HG03575 (cell line): ENCODE results near the gene MTOR.
"Not testable (repeated sequence)": the region's sequence is repeated elsewhere in the genome, so short reads cannot be mapped to it uniquely, and the experiment has no call there.

Experiments
- ATAC-seq: cut with Tn5 transposase; IDR thresholded peaks from one replicate; pipeline ENCODE4 v1.9.1; 2021; ENCODE audit not compliant: unreplicated experiment, insufficient number of reproducible peaks, low FRiP score; ENCODE audit errors: extremely low read depth

Gene MTOR

DNA sequence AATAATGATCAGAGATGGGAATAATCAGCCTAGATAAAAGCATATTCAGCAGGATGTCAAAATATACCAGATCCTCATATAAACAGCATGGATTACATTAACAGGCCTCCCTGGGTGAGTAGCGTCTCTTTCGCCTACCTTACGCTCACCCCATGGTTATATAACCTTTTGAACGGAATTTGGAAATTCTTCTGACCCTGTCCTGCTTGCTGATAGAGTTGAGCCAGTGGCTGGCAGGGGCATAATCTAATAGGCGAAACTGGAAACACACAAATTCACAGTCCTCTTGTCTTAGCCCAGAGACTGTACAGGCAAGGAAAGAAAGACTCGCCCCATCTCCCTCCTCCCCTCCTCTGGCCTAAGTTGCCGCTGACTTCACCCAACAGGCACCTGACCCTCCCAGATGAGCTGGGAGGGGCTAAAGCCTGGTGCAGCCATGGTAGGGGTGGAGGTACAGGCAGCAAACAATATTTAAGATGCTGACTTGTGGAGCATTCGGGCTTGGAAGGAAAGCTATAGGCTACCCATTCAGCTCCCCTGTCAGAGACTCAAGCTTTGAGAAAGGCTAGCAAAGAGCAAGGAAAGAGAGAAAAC lies 73.4 kb downstream of the MTOR start, which contains the start of gene ANGPTL7:
Gene ANGPTL7 (plus strand): TSS at position 498 of the 594 bp plus-strand sequence. CDS start 225 bp downstream, outside the sequence.
- no peak for ATAC-seq

GRCh38 chr1:11188381-11188780 lies 74.0 kb downstream of the MTOR start:
- no peak for ATAC-seq

- ATAC-seq, result no peak
Measured at GRCh38 chr1:11187931-11188330, 74.4 kb downstream of the MTOR start.

DNA sequence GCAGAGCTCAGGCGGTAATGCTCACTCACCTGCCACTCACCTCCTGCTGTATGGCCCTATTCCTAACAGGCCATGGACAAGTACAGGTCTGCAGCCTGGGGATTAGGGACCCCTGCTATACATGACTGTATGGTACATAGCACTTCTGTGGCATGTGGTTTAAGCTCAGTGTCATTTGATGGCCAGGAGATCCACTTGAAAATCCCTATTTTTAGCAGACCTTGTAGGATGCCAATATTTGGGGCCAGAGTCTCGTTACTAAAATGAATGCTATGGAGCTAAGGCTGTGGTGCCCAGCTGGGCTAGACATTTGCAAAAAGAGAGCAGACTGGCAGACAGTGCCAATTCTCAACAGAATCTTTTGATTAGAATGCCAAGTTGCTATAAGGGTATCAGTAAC lies 74.9 kb downstream of the MTOR start:
- no peak for ATAC-seq

DNA sequence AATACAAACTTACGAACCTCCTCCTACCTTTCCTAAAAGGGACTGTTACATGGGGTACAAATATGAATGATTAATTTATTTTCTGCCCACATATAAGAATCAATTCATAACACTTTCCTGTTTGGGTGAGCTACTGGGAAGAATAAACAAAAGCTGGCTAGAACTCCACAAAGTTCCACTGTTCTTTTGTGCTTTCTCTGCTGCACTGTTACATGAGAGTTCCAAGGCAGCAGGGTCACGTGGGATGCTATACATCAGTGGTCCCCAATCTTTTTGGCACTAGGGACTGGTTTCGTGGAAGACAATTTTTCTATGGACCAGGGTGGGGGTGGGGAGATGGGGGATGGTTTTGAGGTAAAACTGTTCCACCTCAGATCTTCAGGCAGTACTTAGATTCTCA lies 75.4 kb downstream of the MTOR start:
- no peak for ATAC-seq

DNA sequence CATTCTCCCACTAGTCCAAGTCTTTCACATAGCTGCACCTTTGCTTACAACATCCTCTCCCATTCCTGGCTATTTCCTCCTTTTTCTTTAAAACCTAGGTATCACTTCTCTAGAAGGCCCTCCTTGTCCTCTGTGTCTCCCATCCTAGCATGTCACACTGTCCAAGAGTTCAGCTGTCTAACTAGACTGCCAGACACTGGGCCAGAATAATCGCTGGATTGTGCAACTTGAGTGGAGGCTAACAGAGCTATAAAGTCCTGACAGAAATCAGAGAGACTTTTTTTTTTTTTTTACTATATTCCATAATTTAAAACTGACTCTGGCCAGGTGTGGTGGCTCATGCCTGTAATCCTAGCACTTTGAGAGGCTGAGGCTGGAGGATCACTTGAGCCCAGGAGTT lies 77.4 kb downstream of the MTOR start:
- ATAC-seq, result no peak

DNA sequence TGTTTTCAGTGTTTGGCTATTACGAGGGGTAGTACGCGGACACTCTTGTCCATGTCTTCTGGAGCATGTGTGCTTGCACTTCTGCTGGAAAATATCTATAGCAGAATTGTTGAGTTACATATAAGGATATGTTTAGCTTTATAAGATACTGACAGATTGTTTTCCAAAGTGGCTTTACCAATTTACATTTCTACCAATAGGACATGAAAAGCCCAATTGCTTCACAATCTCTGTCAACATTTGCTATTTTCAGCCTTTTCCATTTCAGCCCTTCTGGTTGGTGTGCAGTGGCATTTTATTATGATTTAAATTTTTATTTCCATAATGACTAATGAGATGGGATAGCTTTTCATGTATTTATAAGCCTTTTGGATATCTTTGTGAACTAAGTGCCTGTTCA lies 79.5 kb downstream of the MTOR start:
- no peak for ATAC-seq

GRCh38 chr1:11180342-11180744 lies 82.0 kb downstream of the MTOR start:
- ATAC-seq, result no peak

GRCh38 chr1:11179749-11180148 lies 82.6 kb downstream of the MTOR start:
- not testable (repeated sequence) for ATAC-seq

DNA sequence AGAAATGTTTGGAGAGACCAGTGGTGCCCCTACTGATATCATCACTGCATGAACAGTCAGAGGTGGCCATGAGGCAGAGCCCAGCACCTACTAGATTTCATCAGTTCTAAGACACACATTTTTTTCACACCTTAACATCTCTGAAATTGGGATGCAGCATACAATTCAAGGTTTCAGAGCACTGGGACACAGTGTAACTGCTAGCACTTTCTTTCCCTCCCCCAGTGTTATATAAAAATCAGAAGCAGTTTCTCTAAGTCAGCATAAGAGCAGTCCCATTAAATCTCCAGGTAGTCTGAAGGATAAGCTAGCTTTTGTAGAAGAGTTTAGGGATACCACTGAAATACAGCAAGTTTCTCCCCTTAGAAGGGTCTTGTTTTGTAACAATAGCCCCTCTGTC lies 83.2 kb downstream of the MTOR start:
- ATAC-seq, result no peak

DNA sequence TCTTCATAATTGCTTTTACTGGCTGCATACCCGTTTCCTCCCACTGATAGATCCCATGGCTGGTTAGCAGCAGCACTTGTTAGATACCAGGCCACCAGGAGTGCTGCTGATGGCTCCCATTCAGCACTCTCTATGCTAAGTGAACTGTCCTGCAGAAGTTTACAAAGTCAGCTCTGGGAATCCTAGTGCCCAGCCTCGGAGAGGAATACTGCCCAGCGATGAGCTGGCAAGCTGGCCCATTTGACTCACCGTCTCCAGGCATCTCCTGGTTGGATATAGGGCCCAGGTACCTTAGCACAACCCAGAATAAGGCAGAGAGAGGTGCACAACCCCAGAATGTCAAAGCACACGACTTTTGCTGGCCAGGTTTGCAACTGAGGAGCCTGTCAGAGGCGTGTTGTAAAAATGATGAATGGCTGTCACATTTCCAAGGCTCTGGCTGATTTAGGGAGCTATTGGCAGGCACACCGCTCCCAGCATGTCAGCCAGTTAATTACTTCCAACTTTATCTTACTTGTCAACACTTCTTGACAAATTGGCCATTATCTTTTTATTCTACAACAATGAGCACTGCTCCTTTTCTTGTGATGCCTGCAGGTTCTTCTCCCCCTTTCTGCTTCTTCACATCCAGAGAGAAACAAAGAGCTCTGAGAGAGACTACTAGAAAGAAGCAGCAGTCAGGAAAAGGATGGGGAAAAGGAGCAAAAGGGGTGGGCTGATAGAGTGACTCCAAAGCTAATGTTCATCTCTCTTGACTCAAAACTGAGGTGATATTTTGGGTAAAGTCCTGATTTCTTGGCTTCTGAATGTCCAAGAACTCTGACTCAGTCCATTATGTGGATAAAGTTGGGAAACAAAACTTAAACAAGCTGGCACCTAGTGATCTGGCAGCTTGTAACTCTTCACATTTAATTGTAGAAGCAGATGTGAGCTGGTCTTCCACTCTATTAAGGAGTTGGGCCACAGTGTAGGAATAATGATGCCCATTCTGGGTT lies 84.0 kb downstream of the MTOR start:
- ATAC-seq, result no peak

GRCh38 chr1:11176081-11176706 lies 86.2 kb downstream of the MTOR start:
- ATAC-seq, result no peak

- ATAC-seq, result no peak
Measured at GRCh38 chr1:11175461-11175860, 86.9 kb downstream of the MTOR start.

DNA sequence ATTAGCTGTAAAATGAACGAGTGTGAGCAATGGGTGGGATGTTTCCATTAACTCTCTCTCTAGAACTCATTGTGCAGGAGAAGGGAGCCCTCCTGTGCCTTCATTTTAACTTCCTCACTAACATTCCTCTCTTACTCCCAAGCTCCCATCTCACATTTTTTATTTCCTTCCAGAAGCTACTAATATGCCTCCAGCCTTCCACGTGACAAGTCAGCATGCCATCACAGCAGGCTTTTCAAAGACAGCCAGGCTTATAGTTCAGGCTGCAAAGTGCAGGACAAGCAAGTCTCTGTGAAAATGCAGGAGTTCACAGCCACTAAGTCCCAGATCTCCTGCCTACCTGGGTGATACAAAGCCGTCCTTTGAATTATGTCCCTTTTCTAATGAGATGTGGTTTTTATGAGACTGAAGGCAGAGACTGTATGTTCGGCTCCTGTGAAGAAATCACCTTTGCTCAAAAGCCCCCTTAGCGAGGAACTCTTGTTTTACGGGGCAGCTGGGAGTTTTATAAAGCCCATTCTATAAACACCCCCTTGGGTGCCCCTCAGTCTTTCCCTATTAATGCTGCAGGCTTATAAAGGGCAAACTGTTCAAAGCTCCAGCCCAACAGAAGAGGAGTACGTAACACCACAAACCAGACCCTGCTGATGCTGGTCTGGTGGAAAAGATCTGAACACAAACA lies 87.9 kb downstream of the MTOR start:
- ATAC-seq, result no peak

DNA sequence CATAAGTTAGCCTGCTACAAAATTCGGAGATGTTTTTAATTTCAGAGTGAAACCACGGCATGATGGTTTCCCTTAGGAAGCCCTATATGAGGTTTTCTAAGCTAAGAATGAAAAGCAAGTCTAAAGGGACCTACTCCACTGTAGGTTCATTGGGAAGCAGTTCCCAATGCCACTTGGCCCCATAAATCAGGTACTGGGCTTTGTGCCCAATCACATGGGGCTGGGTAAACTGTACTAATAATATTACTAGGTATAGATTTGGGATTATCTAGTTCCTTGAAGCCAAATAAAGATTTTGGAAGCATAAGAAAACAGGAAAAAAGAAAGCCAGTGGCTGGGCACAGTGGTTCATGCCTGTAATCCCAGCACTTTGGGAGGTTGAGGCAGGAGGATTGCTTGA lies 92.2 kb downstream of the MTOR start:
- no peak for ATAC-seq

- ATAC-seq, result no peak
Measured at GRCh38 chr1:11169202-11169601, 93.1 kb downstream of the MTOR start.

DNA sequence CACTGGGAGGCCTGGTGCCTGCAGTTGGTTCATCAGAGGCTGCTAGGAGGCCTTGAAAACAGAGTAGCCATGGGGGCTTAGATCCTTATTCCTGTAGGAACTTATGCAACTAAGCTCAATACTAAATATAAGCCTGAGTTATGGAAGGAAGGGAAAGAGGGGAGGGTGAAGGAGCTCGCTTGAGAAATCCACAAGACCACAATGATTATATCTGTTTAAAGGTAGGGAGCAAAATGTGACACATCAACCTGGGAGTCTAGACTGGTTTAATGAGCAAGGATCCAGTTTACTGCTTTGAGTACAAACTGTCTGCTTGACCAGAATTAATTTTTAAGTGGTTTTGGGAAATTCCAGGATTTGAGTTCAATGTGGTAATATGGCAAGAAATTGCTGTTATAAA lies 93.6 kb downstream of the MTOR start:
- ATAC-seq, result no peak

DNA sequence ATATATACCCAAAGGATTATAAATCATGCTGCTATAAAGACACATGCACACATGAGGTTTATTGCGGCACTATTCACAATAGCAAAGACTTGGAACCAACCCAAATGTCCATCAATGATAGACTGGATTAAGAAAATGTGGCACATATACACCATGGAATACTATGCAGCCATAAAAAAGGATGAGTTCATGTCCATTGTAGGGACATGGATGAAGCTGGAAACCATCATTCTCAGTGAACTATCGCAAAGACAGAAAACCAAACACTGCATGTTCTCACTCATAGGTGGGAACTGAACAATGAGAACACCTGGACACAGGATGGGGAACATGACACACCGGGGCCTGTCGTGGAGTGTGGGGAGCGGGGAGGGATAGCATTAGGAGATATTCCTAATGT lies 95.6 kb downstream of the MTOR start:
- not testable (repeated sequence) for ATAC-seq

- not testable (repeated sequence) for ATAC-seq
Measured at GRCh38 chr1:11162752-11163151, 99.6 kb downstream of the MTOR start.
